HG03432 (cell line): Measurements from ENCODE around the gene PPARG.

Experiments used
- ATAC-seq: cut with Tn5 transposase; IDR thresholded peaks from one replicate; pipeline ENCODE4 v1.9.1; 2021; ENCODE audit warnings: mild to moderate bottlenecking, moderate library complexity; ENCODE audit not compliant: unreplicated experiment

Gene PPARG

GRCh38 chr3:12308517-12308916 is 19.6 kb downstream of the PPARG start:
- ATAC-seq, result no peak

- no peak for ATAC-seq
Measured at GRCh38 chr3:12309716-12310115, 20.8 kb downstream of the PPARG start.

GRCh38 chr3:12312010-12312409 is 23.1 kb downstream of the PPARG start:
- no peak for ATAC-seq

GRCh38 chr3:12313519-12313918 is 24.6 kb downstream of the PPARG start:
- ATAC-seq, result no peak

GRCh38 chr3:12316253-12316652 is 27.4 kb downstream of the PPARG start:
- no peak for ATAC-seq

- ATAC-seq, result peak; percentile 75
Measured at GRCh38 chr3:12316729-12317351, 28.0 kb downstream of the PPARG start.

GRCh38 chr3:12317914-12318313 is 29.0 kb downstream of the PPARG start:
- ATAC-seq, result no peak

GRCh38 chr3:12318758-12319621 is 30.1 kb downstream of the PPARG start:
- no peak for ATAC-seq

GRCh38 chr3:12321015-12321414 is 32.1 kb downstream of the PPARG start:
- no peak for ATAC-seq

GRCh38 chr3:12323237-12323636 is 34.4 kb downstream of the PPARG start:
- ATAC-seq, result no peak

GRCh38 chr3:12325586-12326515 is 37.0 kb downstream of the PPARG start:
- no peak for ATAC-seq

GRCh38 chr3:12327021-12327420 is 38.2 kb downstream of the PPARG start:
- no peak for ATAC-seq

GRCh38 chr3:12328132-12328836 is 39.4 kb downstream of the PPARG start:
- no peak for ATAC-seq

- ATAC-seq, result no peak
Measured at GRCh38 chr3:12328837-12329462, 40.1 kb downstream of the PPARG start.

GRCh38 chr3:12334786-12335185 is 45.9 kb downstream of the PPARG start:
- no peak for ATAC-seq

- ATAC-seq, result no peak
Measured at GRCh38 chr3:12335421-12335820, 46.6 kb downstream of the PPARG start.

- ATAC-seq, result no peak
Measured at GRCh38 chr3:12336099-12336498, 47.2 kb downstream of the PPARG start.

- no peak for ATAC-seq
Measured at GRCh38 chr3:12338595-12339546, 50.0 kb downstream of the PPARG start.
